H1 (cell line): ENCODE data around the gene CMTM1. TPM values are rescaled to one million over a fixed set of nuclear protein-coding genes. Genes with fewer than 3 reads are reported as not detected.

Experiments used
- CTCF ChIA-PET: fragments of 300-600 bp; sonication (Branson Sonifier 250); formaldehyde crosslinking; loops from one replicate; lab custom pipeline; 2021; ENCODE audit not compliant: partially characterized antibody; lab: Charles Lee
- POLR2A ChIA-PET: fragments of 300-600 bp; sonication (Branson Sonifier 250); formaldehyde crosslinking; loops from one replicate; lab custom pipeline; 2021; ENCODE audit warnings: inconsistent platforms; ENCODE audit not compliant: partially characterized antibody; lab: Charles Lee
- DNase-seq, 2 experiments: peaks; one replicate each; pipeline versions ENCODE4 v3.0.0 to v3.0.0-alpha.2; 2010 to 2022; ENCODE audit warnings: low spot score in 2 of 2, low read depth in 1 of 2, mixed read lengths in 1 of 2
- FAIRE-seq: peaks from 2 replicates; lab custom pipeline; 2011; peaks lifted over from hg19 to GRCh38; lab: Jason Lieb, UNC
- H2AFZ ChIP-seq: 2 replicates; pipeline ENCODE4 v1.8.1; 2012; ENCODE audit warnings: low read length, inconsistent platforms
- H2AK5ac ChIP-seq: 2 replicates; pipeline ENCODE4 v1.6.1; 2013; ENCODE audit warnings: low read depth, low read length
- H2BK120ac ChIP-seq: replicated peaks from 2 replicates; pipeline ENCODE3; 2013; ENCODE audit warnings: low read depth, low read length, inconsistent platforms
- H2BK12ac ChIP-seq: 2 replicates; pipeline ENCODE4 v1.6.1; 2013; ENCODE audit warnings: low read depth, low read length
- H2BK15ac ChIP-seq: 2 replicates; pipeline ENCODE4 v1.6.1; 2013; ENCODE audit warnings: low read length
- H2BK20ac ChIP-seq: 2 replicates; pipeline ENCODE4 v1.6.1; 2013; ENCODE audit warnings: low read length
- H2BK5ac ChIP-seq: 2 replicates; pipeline ENCODE4 v1.6.1; 2013; ENCODE audit warnings: low read depth, low read length
- H3K14ac ChIP-seq: 2 replicates; pipeline ENCODE4 v1.6.1; 2013; ENCODE audit warnings: inconsistent platforms; ENCODE audit not compliant: insufficient read length
- H3K18ac ChIP-seq: 2 replicates; pipeline ENCODE4 v1.6.1; 2013; ENCODE audit warnings: low read length; ENCODE audit errors: extremely low read depth
- H3K23ac ChIP-seq: 2 replicates; pipeline ENCODE4 v1.6.1; 2013; ENCODE audit warnings: inconsistent platforms; ENCODE audit not compliant: insufficient read length
- H3K23me2 ChIP-seq: 2 replicates; pipeline ENCODE4 v1.6.1; 2013; ENCODE audit warnings: low read depth, low read length
- H3K27ac ChIP-seq: 2 replicates; pipeline ENCODE4 v1.6.1; 2011; ENCODE audit warnings: low read depth, low read length, inconsistent platforms
- H3K27me3 ChIP-seq, 4 experiments: replicated peaks in 1 of 4; 1 replicate in 1 of 4; 2 replicates in 3 of 4; pipeline versions ENCODE4 v1.6.1 to v1.8.1; 2011 to 2013; ENCODE audit warnings: low read length in 3 of 4, mild to moderate bottlenecking in 3 of 4, inconsistent platforms in 2 of 4, mixed read lengths in 2 of 4, moderate library complexity in 1 of 4; ENCODE audit not compliant: control insufficient read depth in 3 of 4, insufficient read depth in 3 of 4; ENCODE audit errors: extremely low read depth in 1 of 4
- H3K36me3 ChIP-seq, 4 experiments: 2 replicates each; pipeline versions ENCODE4 v1.6.1 to v1.8.1; 2011 to 2013; ENCODE audit warnings: mild to moderate bottlenecking in 4 of 4, low read length in 3 of 4, moderate library complexity in 2 of 4, control low read depth in 1 of 4, inconsistent platforms in 1 of 4; ENCODE audit not compliant: insufficient read depth in 4 of 4, control insufficient read depth in 2 of 4
- H3K4ac ChIP-seq: replicated peaks from 2 replicates; pipeline ENCODE3; 2013; ENCODE audit warnings: low read length, low read depth, mixed read lengths, inconsistent platforms; ENCODE audit not compliant: insufficient read length
- H3K4me1 ChIP-seq, 4 experiments: replicated peaks in 1 of 4; 1 replicate in 1 of 4; 2 replicates in 3 of 4; pipeline versions ENCODE4 v1.6.1 to v1.8.1; 2011 to 2013; ENCODE audit warnings: low read length in 3 of 4, inconsistent platforms in 2 of 4, mixed read lengths in 1 of 4; ENCODE audit not compliant: insufficient read depth in 4 of 4, control insufficient read depth in 3 of 4
- H3K4me2 ChIP-seq, 2 experiments: 2 replicates each; pipeline versions ENCODE4 v1.6.1 to v1.8.1; 2011 to 2013; ENCODE audit warnings: low read depth in 2 of 2, low read length in 2 of 2, control low read depth in 1 of 2, inconsistent platforms in 1 of 2, mild to moderate bottlenecking in 1 of 2; ENCODE audit not compliant: insufficient read depth in 1 of 2
- H3K4me3 ChIP-seq, 4 experiments: fragments of 200-600, 300-600 bp in 1 of 4; sonication (generic), shearing (Covaris generic), sonication (Bioruptor Twin) in 1 of 4; 2 replicates each; pipeline versions ENCODE4 v1.5.1 to v1.8.1; 2011 to 2016; ENCODE audit warnings: low read length in 4 of 4, low read depth in 3 of 4, control low read depth in 2 of 4, inconsistent platforms in 2 of 4, mild to moderate bottlenecking in 2 of 4, mixed read lengths in 1 of 4, moderate library complexity in 1 of 4; ENCODE audit not compliant: insufficient read depth in 2 of 4; ENCODE audit errors: extremely low read depth in 1 of 4
- H3K56ac ChIP-seq: replicated peaks from 2 replicates; pipeline ENCODE3; 2013; ENCODE audit warnings: low read depth, mild to moderate bottlenecking, mixed read lengths, low read length, inconsistent platforms; ENCODE audit not compliant: insufficient read length
- H3K79me1 ChIP-seq: 2 replicates; pipeline ENCODE4 v1.6.1; 2013; ENCODE audit warnings: low read depth, low read length, control low read depth
- H3K79me2 ChIP-seq, 2 experiments: 2 replicates each; pipeline versions ENCODE4 v1.6.1 to v1.8.1; 2012 to 2013; ENCODE audit warnings: low read length in 2 of 2, mild to moderate bottlenecking in 2 of 2, inconsistent platforms in 1 of 2; ENCODE audit not compliant: insufficient read depth in 2 of 2, control insufficient read depth in 1 of 2
- H3K9ac ChIP-seq, 4 experiments: replicated peaks in 1 of 4; 1 replicate in 1 of 4; 2 replicates in 3 of 4; pipeline versions ENCODE4 v1.6.1 to v1.8.1; 2011 to 2013; ENCODE audit warnings: low read depth in 3 of 4, low read length in 3 of 4, control low read depth in 2 of 4, mild to moderate bottlenecking in 2 of 4, moderate library complexity in 2 of 4, inconsistent platforms in 1 of 4; ENCODE audit errors: extremely low read depth in 1 of 4
- H3K9me3 ChIP-seq, 2 experiments: 2 replicates each; pipeline versions ENCODE4 v1.6.1 to v1.8.1; 2012 to 2013; ENCODE audit warnings: mild to moderate bottlenecking in 2 of 2, moderate library complexity in 2 of 2, control low read depth in 1 of 2, inconsistent platforms in 1 of 2, low read depth in 1 of 2, low read length in 1 of 2, mixed read lengths in 1 of 2; ENCODE audit not compliant: insufficient read depth in 2 of 2
- H4K20me1 ChIP-seq, 2 experiments: replicated peaks in 1 of 2; 2 replicates each; pipeline versions ENCODE3 to v1.8.1; 2011 to 2013; ENCODE audit warnings: inconsistent platforms in 2 of 2, low read length in 2 of 2, mild to moderate bottlenecking in 1 of 2; ENCODE audit not compliant: insufficient read depth in 2 of 2, control insufficient read depth in 1 of 2
- H4K5ac ChIP-seq: 2 replicates; pipeline ENCODE4 v1.6.1; 2013; ENCODE audit warnings: low read length, low read depth, mixed read lengths, inconsistent platforms; ENCODE audit not compliant: insufficient read length
- H4K8ac ChIP-seq: 2 replicates; pipeline ENCODE4 v1.8.0; 2013; ENCODE audit warnings: mild to moderate bottlenecking, moderate library complexity, low read length, inconsistent platforms; ENCODE audit not compliant: insufficient read depth; ENCODE audit errors: extremely low read depth
- H4K91ac ChIP-seq: replicated peaks from 2 replicates; pipeline ENCODE3; 2013; ENCODE audit warnings: low read length, mixed read lengths, inconsistent platforms; ENCODE audit not compliant: insufficient read length
- WGBS, 2 experiments: shearing (Covaris generic) in 1 of 2; methylation state at CpG; one replicate each; pipeline versions ENCODE4 v1.1.6 to v1.1.7; 2013 to 2015; ENCODE audit warnings: low lambda C conversion rate in 2 of 2, mixed read lengths in 2 of 2, inconsistent platforms in 1 of 2, low coverage in 1 of 2, missing lambda C conversion rate in 1 of 2; ENCODE audit not compliant: insufficient replicate concordance in 2 of 2, insufficient coverage in 1 of 2, insufficient read length in 1 of 2; ENCODE audit errors: extremely low coverage in 1 of 2, missing lambda C conversion rate in 1 of 2; 5-methylcytosine and 5-hydroxymethylcytosine counted together
- polyA plus RNA-seq, 7 experiments: library from polyadenylated mRNA; depleted of rRNA in 3 of 7; stranded (reverse) in 5 of 7; unstranded in 2 of 7; fragments of >200 nt in 5 of 7; fragments of 200-250 nt in 2 of 7; gene quantifications; 1 replicate in 5 of 7; 2 replicates in 1 of 7; 4 replicates in 1 of 7; pipeline versions ENCODE4 v1.2.1 to v1.2.3, GENCODE V29; 2011 to 2013; ENCODE audit warnings: missing spikeins in 2 of 7, mixed read lengths in 2 of 7
- total RNA-seq: library from RNA; stranded (reverse); fragmentation: NEBNext Ultra II Directional; extraction: Animal tissue kit (Norgen Biotek cat#: 25700); gene quantifications from 2 replicates; pipeline ENCODE4 v1.2.1, GENCODE V29; 2021

Gene CMTM1
- total and polyA plus RNA-seq, 2 of the 8 experiments (the other 6 are each of a cell fraction or from before 2014, with no cell fraction given): 1.2 to 2.0 TPM

DNA sequence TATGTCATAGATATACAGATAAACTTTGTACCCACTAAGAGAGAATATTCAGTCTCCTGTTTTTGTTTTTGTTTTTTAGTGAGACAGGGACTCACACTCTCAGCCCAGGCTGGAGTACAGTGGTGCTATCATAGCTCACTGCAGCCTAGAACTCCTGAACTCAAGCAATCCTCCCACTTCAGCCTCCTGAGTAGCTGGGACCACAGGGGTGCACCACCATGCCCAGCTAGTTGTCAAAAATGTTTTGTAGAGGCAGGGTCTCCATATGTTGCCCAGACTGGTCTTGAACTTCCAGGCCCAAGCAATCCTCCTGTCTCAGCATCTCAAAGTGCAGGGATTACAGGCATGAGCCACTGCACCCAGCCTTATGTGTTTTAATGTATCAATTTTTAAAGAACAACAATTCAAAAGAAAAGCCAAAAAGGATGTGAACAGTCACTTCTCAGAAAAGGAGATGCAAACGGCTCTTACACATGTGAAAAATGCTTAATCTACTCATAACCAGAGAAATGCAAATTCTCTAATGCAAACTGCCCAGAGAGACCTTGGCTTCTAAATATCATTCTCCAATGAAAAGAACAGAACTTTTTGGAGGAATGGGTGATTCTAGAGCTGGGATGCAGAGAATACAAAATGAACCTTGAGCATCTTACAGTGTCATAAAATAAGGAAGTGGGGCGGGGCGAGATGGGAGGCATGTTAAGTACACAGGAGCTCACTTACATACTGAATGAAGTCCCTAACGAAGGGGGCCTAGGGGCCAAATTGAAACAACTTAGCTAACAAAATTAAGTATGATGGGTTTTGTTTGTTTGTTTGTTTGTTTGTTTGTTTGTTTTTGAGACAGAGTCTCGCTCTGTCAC, 31.0 kb downstream of the CMTM1 start:
- no peak overlapping the region for H2BK5ac ChIP-seq
- no peak overlapping the region for H2AK5ac ChIP-seq
- no peak overlapping the region for H2AFZ ChIP-seq
- H3K79me2 ChIP-seq: no peaks in the 10 kb centered on the region
- no peaks in the 10 kb centered on the region for H3K9me3 ChIP-seq
- no peak overlapping the region for H3K14ac ChIP-seq
- H3K4me1 ChIP-seq: no peaks in the 10 kb centered on the region
- H3K4me2 ChIP-seq: no peak overlapping the region
- H3K27ac ChIP-seq: no peak overlapping the region
- H2BK15ac ChIP-seq: no peak overlapping the region
- no peak overlapping the region for H2BK20ac ChIP-seq
- no peak overlapping the region for H3K18ac ChIP-seq
- H3K23ac ChIP-seq: no peak overlapping the region
- no peak overlapping the region for H3K4me3 ChIP-seq
- H2BK120ac ChIP-seq: no peak overlapping the region
- H3K27me3 ChIP-seq: no peaks in the 10 kb centered on the region
- H3K4ac ChIP-seq: no peak overlapping the region
- H4K91ac ChIP-seq: no peak overlapping the region
- POLR2A ChIA-PET: interaction anchor here (1.2 kb wide), 1 partner anchor 48 kb away, joined by 3 read pairs; no protein-coding TSS in a partner anchor
- no peaks in the 10 kb centered on the region for H4K20me1 ChIP-seq
- no peak for DNase-seq
- H3K36me3 ChIP-seq: no peaks in the 10 kb centered on the region
- no peak for FAIRE-seq
- H4K8ac ChIP-seq: no peak overlapping the region
- H2BK12ac ChIP-seq: no peak overlapping the region
- no peak overlapping the region for H4K5ac ChIP-seq
- H3K23me2 ChIP-seq: peaks cover 2% of the 10 kb centered on the region; the same call in 1 of the 2 replicates
- WGBS, 2 experiments: 85% methylated on average over 5 of the region's 5 CpGs; no CpG with 5 or more reads in 1 of the 2 experiments
- no peaks in the 10 kb centered on the region for H3K79me1 ChIP-seq
- no peak overlapping the region for H3K9ac ChIP-seq
- CTCF ChIA-PET: interaction anchor here (0.6 to 2.2 kb wide), 3 partner anchors 8 to 187 kb away, joined by 3 to 12 read pairs (median 4); no protein-coding TSS in a partner anchor
- no peak overlapping the region for H3K56ac ChIP-seq
